Activated CD4-positive, alpha-beta T cell treated with anti-CD3 and anti-CD28 coated beads, Interleukin-2, amount 10 ng/mL, durations not matched to agents 7 days and 5 days (primary cell): ENCODE measurements around the gene KRTAP5-1. TPM values are rescaled to one million over a fixed set of nuclear protein-coding genes. Genes with fewer than 3 reads are reported as not detected.
"Not testable (repeated sequence)": the region's sequence is repeated elsewhere in the genome, so short reads cannot be mapped to it uniquely, and the experiment has no call there.

Experiments used
- CTCF ChIA-PET: fragments of 350-600 bp; sonication (Branson Sonifier 250); formaldehyde crosslinking; loops from one replicate; lab custom pipeline; 2021; ENCODE audit warnings: antibody characterized with exemption; lab: Charles Lee
- POLR2A ChIA-PET: fragments of 350-600 bp; sonication (Branson Sonifier 250); formaldehyde crosslinking; loops from one replicate; lab custom pipeline; 2021; ENCODE audit warnings: antibody characterized with exemption; lab: Charles Lee
- DNase-seq: peaks from one replicate; pipeline ENCODE4 v3.0.0-alpha.2; 2020
- H3K27ac Mint-ChIP-seq: one replicate; pipeline ENCODE4 v1.8.0; 2021; ENCODE audit warnings: mild to moderate bottlenecking, moderate library complexity, mixed read lengths
- H3K27me3 Mint-ChIP-seq: one replicate; pipeline ENCODE4 v1.8.0; 2021; ENCODE audit warnings: mixed read lengths
- H3K36me3 Mint-ChIP-seq: one replicate; pipeline ENCODE4 v1.8.0; 2021; ENCODE audit warnings: low read depth, mixed read lengths
- H3K4me1 Mint-ChIP-seq: one replicate; pipeline ENCODE4 v1.8.0; 2021; ENCODE audit warnings: mixed read lengths
- H3K4me3 Mint-ChIP-seq: one replicate; pipeline ENCODE4 v1.8.0; 2021; ENCODE audit warnings: mild to moderate bottlenecking, moderate library complexity, mixed read lengths
- H3K9me3 Mint-ChIP-seq: one replicate; pipeline ENCODE4 v1.8.0; 2021; ENCODE audit warnings: mixed read lengths
- total RNA-seq, 2 experiments: library from RNA; stranded (reverse); gene quantifications; one replicate each; pipeline ENCODE4 v1.2.3, GENCODE V29; 2021

KRTAP5-1 gene
- not detected for total RNA-seq

- DNase-seq, H3K4me3 Mint-ChIP-seq, H3K27me3 Mint-ChIP-seq, CTCF ChIA-PET, POLR2A ChIA-PET, H3K27ac Mint-ChIP-seq, H3K9me3 Mint-ChIP-seq, H3K36me3 Mint-ChIP-seq: not testable (repeated sequence)
- H3K4me1 Mint-ChIP-seq = peaks cover 15% of the 10 kb centered on the region
These were observed at the start of gene KRTAP5-1 for GRCh38 chr11:1584661-1585370. Gene KRTAP5-1 (minus strand): TSS chr11:1585283. CDS start chr11:1585249, 34 bp downstream.

- Mint-ChIP-seq H3K27ac (no peak overlapping the region), H3K4me1 (no peaks in the 10 kb centered on the region)
These were observed 48.8 kb upstream of the KRTAP5-1 start for GRCh38 chr11:1633864-1634263.

GRCh38 chr11:1632053-1632714 is 47.1 kb upstream of the KRTAP5-1 start:
- H3K4me1 Mint-ChIP-seq = no peaks in the 10 kb centered on the region
- ChIA-PET POLR2A (interaction anchor here (0.6 kb wide), 1 partner anchor 181 kb away, joined by 3 read pairs; no protein-coding TSS in a partner anchor), CTCF (interaction anchor here (1.1 kb wide), 1 partner anchor 21 kb away, joined by 3 read pairs; no protein-coding TSS in a partner anchor)
- no peak overlapping the region for H3K27ac Mint-ChIP-seq
- no peaks in the 10 kb centered on the region for H3K36me3 Mint-ChIP-seq
- no peak for DNase-seq
- no peaks in the 10 kb centered on the region for H3K9me3 Mint-ChIP-seq
- no peak overlapping the region for H3K4me3 Mint-ChIP-seq
- peaks cover 15% of the 10 kb centered on the region for H3K27me3 Mint-ChIP-seq

More at GRCh38 chr11:1633864-1634263, 48.8 kb upstream of the KRTAP5-1 start:
- peaks cover 14% of the 10 kb centered on the region for H3K27me3 Mint-ChIP-seq
- CTCF ChIA-PET = no interaction called here
- H3K4me3 Mint-ChIP-seq = no peak overlapping the region
- POLR2A ChIA-PET = no interaction called here
- no peak for DNase-seq
- no peaks in the 10 kb centered on the region for H3K36me3 Mint-ChIP-seq
- no peaks in the 10 kb centered on the region for H3K9me3 Mint-ChIP-seq

GRCh38 chr11:1631066-1631568 is 46.0 kb upstream of the KRTAP5-1 start:
- peaks cover 15% of the 10 kb centered on the region for H3K27me3 Mint-ChIP-seq
- no peak overlapping the region for H3K4me3 Mint-ChIP-seq
- no peaks in the 10 kb centered on the region for H3K36me3 Mint-ChIP-seq
- DNase-seq = no peak
- H3K27ac Mint-ChIP-seq = no peak overlapping the region
- CTCF ChIA-PET = interaction anchor here (1.5 kb wide), 1 partner anchor 22 kb away, joined by 3 read pairs; no protein-coding TSS in a partner anchor
- POLR2A ChIA-PET = no interaction called here
- H3K4me1 Mint-ChIP-seq = no peaks in the 10 kb centered on the region
- H3K9me3 Mint-ChIP-seq = no peaks in the 10 kb centered on the region

- H3K36me3 Mint-ChIP-seq = no peaks in the 10 kb centered on the region
- no peak for DNase-seq
- H3K4me3 Mint-ChIP-seq = no peak overlapping the region
- ChIA-PET CTCF (interaction anchor here (1.5 kb wide), 1 partner anchor 23 kb away, joined by 3 read pairs; no protein-coding TSS in a partner anchor), POLR2A (interaction anchor here (0.7 kb wide), 1 partner anchor 247 kb away, joined by 3 read pairs; no protein-coding TSS in a partner anchor)
- no peaks in the 10 kb centered on the region for H3K9me3 Mint-ChIP-seq
- peaks cover 15% of the 10 kb centered on the region for H3K27me3 Mint-ChIP-seq
- no peak overlapping the region for H3K27ac Mint-ChIP-seq
- no peaks in the 10 kb centered on the region for H3K4me1 Mint-ChIP-seq
These were observed 45.2 kb upstream of the KRTAP5-1 start for GRCh38 chr11:1630271-1630670.

- peaks cover 15% of the 10 kb centered on the region for H3K27me3 Mint-ChIP-seq
- ChIA-PET CTCF (interaction anchor here (0.7 kb wide), 1 partner anchor 10 kb away, joined by 4 read pairs; no protein-coding TSS in a partner anchor), POLR2A (interaction anchor here (0.7 kb wide), 1 partner anchor 247 kb away, joined by 3 read pairs; no protein-coding TSS in a partner anchor)
- H3K4me1 Mint-ChIP-seq = no peaks in the 10 kb centered on the region
- H3K36me3 Mint-ChIP-seq = no peaks in the 10 kb centered on the region
- no peak within 1 kb of the TSS for H3K4me3 Mint-ChIP-seq
- H3K9me3 Mint-ChIP-seq = no peaks in the 10 kb centered on the region
- DNase-seq = no peak
- H3K27ac Mint-ChIP-seq = no peak within 1 kb of the TSS
These were observed 44.5 kb upstream of the KRTAP5-1 start, which contains the start of gene KRTAP5-5 for GRCh38 chr11:1629326-1630185. Gene KRTAP5-5 (plus strand): TSS chr11:1629775. CDS start chr11:1629841, 66 bp downstream.

- ChIA-PET POLR2A (no interaction called here), CTCF (interaction anchor here (0.7 to 1.0 kb wide), 2 partner anchors 11 to 12 kb away, joined by 3 to 4 read pairs; no protein-coding TSS in a partner anchor)
- Mint-ChIP-seq H3K27me3 (peaks cover 17% of the 10 kb centered on the region), H3K4me3 (no peak overlapping the region), H3K4me1 (no peaks in the 10 kb centered on the region), H3K27ac (no peak overlapping the region), H3K36me3 (no peaks in the 10 kb centered on the region), H3K9me3 (no peaks in the 10 kb centered on the region)
- peak; percentile 50 for DNase-seq
These were observed 43.6 kb upstream of the KRTAP5-1 start for GRCh38 chr11:1628506-1629325.

GRCh38 chr11:1625541-1625940 is 40.5 kb upstream of the KRTAP5-1 start:
- no peaks in the 10 kb centered on the region for H3K36me3 Mint-ChIP-seq
- H3K27me3 Mint-ChIP-seq = peaks cover 7% of the 10 kb centered on the region
- H3K4me3 Mint-ChIP-seq = no peak overlapping the region
- H3K27ac Mint-ChIP-seq = no peak overlapping the region
- ChIA-PET CTCF (no interaction called here), POLR2A (no interaction called here)
- H3K9me3 Mint-ChIP-seq = no peaks in the 10 kb centered on the region
- H3K4me1 Mint-ChIP-seq = no peaks in the 10 kb centered on the region
- DNase-seq = no peak

GRCh38 chr11:1624621-1625020 is 39.5 kb upstream of the KRTAP5-1 start:
- Mint-ChIP-seq H3K9me3 (no peaks in the 10 kb centered on the region), H3K36me3 (no peaks in the 10 kb centered on the region), H3K27me3 (peaks cover 4% of the 10 kb centered on the region), H3K27ac (no peak overlapping the region), H3K4me1 (no peaks in the 10 kb centered on the region), H3K4me3 (no peak overlapping the region)
- CTCF ChIA-PET = interaction anchor here (1.1 kb wide), 1 partner anchor 14 kb away, joined by 3 read pairs; no protein-coding TSS in a partner anchor
- no peak for DNase-seq
- POLR2A ChIA-PET = no interaction called here

- ChIA-PET CTCF (interaction anchor here (1.1 kb wide), 1 partner anchor 15 kb away, joined by 3 read pairs; no protein-coding TSS in a partner anchor), POLR2A (no interaction called here)
- H3K9me3 Mint-ChIP-seq = no peaks in the 10 kb centered on the region
- peaks cover 2% of the 10 kb centered on the region for H3K27me3 Mint-ChIP-seq
- peaks cover 4% of the 10 kb centered on the region for H3K4me1 Mint-ChIP-seq
- DNase-seq = no peak
- H3K27ac Mint-ChIP-seq = no peak overlapping the region
- H3K36me3 Mint-ChIP-seq = no peaks in the 10 kb centered on the region
- no peak overlapping the region for H3K4me3 Mint-ChIP-seq
These were observed 38.6 kb upstream of the KRTAP5-1 start for GRCh38 chr11:1623716-1624115.

GRCh38 chr11:1622086-1622485 is 37.0 kb upstream of the KRTAP5-1 start, which contains the start of gene KRTAP5-4:
Gene KRTAP5-4 (minus strand): TSS chr11:1622138. CDS start chr11:1622093, 45 bp downstream.
- CTCF ChIA-PET = no interaction called here
- Mint-ChIP-seq H3K27me3 (peaks cover 5% of the 10 kb centered on the region), H3K9me3 (no peaks in the 10 kb centered on the region), H3K27ac (no peak within 1 kb of the TSS), H3K36me3 (no peaks in the 10 kb centered on the region), H3K4me3 (no peak within 1 kb of the TSS), H3K4me1 (peaks cover 4% of the 10 kb centered on the region)
- DNase-seq = no peak
- POLR2A ChIA-PET = no interaction called here
